Measurements from ENCODE around the gene PDE4D.

DNA sequence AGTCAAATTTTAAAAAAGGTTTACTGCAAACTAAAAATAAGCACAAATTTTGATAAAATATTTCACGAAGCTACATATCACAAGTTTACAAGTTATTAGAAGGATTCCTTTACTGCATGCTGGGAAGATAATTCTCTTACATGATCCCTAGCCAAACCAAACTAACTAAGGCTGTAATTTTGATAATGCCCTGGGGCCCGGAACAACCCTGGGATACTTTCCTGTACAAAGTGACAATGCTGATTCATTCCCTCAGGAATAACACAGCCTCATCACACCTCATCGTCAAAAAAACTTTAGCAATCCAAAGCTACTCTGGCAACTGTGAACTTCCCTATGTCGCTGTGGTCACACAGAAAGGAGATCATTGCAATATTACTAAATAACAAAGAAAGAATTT, 907.8 kb downstream of the PDE4D start:
- no peak for TF ChIP-seq EZH2phosphoT487 (IDR thresholded peaks at IDR 0.05; ENCODE audit: borderline replicate concordance, low read length)
- no peak for TF ChIP-seq CTCF (conservative IDR thresholded peaks at IDR 0.05; ENCODE audit: low read depth, low read length)
- TF ChIP-seq EZH2 (IDR thresholded peaks at IDR 0.05; ENCODE audit: low read length, unreplicated experiment), result no peak
